ENCODE results near the gene RBMS3.

RBMS3 gene

DNA sequence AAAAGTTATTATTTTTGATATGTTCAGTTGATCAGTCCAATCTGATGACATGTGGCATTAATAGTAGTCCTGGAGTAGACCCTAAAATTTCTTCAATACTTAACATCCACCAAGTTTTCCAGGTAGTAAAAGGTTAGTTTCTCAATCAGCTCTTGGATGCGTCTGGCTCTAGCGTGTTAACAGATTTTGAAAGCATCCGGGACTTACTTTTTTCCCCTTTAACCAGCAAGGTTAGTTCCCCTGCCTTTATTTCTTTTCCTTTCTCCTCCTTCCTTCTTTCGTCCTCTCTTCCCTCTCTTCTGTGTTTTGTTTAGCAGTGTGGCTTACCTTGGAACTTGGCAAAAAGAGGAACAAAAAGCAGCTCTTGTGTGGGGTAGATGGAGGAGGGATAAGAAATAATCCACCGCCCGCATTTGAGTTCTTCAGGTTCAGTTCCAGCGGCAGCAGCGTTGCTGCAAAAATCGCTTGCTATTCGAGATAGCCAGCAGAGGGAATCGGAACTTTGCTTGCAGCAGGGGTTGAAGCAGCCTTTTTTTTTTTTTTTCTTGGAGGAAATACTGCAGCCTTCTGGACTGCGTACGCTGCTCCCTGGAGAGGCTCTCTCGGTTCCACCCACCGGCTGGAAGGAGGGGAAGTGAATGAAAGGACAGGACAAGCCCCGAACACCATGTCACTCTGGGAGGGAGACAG lies at the start of gene RBMS3:
RBMS3 (plus strand) TSS at position 668 of the 690 bp plus-strand sequence.
- peak; percentile 95 for DNase-seq (ENCODE audit: low read depth, low spot score)

DNA sequence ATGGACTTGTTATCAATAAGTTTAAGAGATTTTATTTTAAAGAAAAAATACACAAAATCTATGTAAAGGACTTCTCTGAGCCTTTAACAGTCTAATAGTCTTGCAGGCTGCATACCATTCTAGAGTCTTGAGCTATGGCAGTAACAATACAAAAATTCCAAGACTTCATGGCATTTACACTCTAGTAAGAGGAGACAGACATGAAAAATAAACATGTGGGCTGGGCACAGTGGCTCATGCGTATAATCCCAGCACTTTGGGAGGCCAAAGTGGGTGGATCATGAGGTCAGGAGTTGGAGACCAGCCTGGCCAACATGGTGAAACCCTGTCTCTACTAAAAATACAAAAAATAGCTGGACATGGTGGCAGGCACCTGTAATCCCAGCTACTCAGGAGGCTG lies 47.7 kb upstream of the RBMS3 start:
- peak; percentile 84 for DNase-seq (ENCODE audit: low read depth, low spot score)

DNA sequence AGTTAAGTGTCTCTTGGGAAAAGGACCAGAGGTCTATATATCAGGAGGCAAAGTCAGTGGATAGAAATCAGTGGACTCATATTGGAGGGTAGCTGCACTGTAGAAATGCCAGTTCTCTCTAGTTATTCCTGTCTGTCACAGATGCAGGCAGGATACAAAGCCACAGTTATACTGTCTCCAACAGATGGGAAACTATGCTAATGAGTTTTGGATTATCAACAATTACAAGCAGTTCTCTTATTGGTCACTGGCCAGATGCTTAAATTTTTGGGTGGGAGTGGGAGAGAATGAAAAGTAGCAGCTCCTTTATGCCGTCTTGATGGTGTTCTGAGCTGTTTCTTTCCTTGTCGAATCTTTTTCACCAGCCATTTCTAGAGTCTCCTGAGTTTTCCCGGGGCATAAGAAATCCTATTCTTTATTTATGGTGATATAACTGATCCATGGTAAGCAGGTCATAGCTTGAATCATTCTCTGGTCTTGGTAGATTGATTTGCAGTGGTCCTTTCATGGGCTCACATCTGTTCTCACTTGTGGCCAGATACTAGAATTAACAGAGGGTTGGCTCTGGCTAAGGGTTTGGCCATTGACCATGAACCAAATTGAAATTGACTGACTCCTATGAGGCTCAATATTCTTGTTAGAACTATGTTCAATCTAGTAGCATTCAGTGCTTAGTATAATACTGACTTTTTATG lies 44.6 kb upstream of the RBMS3 start:
- no peak for DNase-seq (ENCODE audit: low read depth, low spot score)

DNA sequence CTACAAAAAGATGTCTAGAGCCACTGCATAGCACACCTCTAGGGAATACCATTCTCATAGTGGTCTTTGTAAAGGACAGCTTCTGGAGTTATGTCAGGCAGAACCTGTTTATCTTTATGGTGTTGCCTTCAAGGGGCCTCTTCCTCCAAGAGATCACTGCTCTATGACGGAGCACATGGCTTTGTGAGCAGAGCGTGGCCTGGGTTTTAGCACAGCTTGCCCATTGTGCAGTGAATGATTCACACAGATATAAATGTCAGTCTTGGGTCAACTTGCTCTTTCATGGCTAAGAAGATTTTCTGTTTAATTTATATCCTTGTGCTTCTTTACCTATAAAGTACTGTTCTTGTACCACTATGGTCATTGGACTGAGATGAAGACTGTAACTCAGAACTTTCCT lies 41.5 kb upstream of the RBMS3 start:
- no peak for DNase-seq (ENCODE audit: low read depth, low spot score)

DNA sequence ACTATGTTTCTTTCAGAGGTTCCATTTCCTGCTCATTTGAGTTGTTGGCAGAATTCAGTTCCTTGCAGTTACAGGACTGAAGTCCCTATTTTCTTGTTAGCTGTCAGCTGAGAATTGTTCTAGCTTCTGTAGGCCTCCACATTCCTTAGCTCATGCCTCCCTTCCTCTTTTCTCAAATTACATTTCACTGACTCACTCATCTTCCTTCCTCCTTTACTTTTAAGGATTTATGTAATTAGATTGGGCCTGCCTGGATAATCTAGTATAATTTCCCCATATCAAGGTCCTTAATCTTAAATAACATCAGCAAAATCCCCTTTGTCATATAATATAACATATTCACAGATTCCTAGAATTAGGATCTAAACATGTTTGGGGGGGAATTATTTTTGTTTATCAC lies 40.6 kb upstream of the RBMS3 start:
- peak; percentile 53 for DNase-seq (ENCODE audit: low read depth, low spot score)

DNA sequence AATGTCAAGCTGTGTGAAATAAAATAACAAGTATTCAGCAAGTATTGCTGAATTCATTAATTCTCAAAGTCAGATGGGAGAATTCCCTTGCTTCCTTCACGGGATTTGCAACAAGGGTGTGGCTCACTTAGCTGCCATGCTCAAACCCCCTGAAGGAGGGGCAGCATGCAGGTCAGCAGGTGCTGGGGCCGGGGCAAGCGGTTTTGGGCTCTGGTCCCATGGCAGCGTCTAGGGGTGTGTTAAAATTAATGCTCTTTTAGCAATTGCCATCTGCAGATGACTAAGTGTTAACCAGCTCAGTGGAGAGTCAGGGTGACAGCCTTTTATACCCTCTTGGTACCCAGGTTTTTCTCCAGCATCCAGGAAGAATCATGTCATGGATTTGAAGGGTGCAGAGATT lies 40.0 kb upstream of the RBMS3 start:
- no peak for DNase-seq (ENCODE audit: low read depth, low spot score)

DNA sequence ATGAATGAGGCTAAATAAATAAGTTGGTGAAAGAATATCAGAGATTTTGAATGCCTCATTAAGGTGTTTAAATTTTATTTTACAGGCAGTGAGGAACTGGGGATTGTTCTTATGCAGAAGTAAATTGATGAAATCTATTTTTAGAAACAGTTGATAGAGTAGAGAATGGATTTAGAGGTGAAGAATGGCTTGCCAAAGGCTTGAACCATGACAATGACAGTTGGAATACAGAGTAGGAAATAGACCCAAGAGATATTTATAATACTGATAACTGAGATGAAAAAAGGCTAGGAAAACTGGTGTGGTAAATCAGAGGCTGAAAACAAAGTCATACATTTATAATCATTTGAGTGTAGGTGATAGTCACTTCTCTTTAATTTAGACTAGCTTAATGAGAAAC lies 39.0 kb upstream of the RBMS3 start:
- DNase-seq (ENCODE audit: low read depth, low spot score), result no peak

DNA sequence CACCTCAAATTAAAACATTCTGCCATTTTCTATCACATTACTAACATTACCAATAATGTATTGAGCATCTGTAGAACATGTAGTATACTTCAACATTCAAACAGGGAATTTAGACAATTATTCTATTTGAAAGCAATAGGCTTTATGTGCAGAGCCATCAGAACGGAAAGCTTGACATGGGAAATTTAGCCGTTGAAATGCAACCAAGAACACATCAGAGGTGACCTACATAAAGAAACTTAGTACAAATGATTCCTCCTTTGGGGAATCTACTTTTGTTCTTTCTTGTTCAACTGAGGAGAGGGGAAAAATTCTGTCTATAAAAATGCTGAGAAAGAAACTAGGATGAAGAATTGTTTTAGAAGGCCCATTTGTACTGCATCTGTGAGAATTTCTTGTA lies 38.6 kb upstream of the RBMS3 start:
- DNase-seq (ENCODE audit: low read depth, low spot score), result no peak

DNA sequence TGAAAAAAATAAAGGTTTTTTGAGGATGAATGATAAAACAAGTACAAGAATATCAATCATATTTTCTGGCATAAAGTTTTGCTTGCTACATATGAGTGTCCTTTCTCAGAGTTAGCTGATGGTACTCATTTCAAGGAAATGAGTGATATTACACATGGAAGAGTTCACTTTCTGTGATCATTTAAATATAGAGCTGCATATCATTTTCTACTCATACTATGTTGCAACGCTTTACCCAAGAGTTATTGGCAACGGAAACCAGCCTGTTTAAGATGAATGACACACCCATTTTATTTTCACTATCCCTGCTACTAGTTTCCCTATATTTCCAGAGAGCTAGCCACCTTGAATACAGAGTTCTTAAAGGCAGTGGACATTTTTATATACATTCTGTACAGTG lies 35.4 kb upstream of the RBMS3 start:
- DNase-seq (ENCODE audit: low read depth, low spot score), result no peak

DNA sequence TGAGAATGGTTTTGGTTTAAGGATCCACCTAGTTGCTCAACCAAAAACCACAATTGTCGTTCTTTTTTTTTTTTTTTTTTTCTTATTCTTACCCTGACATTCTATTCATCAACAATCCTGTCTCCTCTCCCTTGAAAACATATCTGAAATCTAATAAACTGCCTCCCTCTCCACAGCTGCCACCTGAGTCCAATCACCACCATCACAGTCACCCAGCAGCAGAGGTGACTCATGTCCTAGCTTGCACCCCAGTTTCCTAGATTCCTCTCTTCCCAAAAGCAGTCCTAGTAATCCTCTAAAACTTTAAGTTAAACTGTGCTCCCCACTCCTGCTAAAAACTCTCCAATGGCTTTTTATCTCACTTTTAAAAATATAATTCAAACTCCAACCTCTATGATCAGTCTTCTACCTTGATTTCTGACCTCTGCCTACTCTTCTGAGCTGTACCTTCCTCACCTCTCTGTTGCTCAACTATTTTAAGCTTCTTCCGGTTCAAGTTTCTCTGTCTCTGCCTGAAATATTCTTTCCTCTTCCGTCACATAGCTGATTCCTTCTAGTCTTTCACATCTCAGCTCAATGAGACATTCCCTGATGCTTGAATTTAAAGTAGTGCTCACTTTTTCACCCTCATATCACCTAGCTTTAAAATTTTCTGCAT lies 33.7 kb upstream of the RBMS3 start:
- DNase-seq (ENCODE audit: low read depth, low spot score), result no peak

DNA sequence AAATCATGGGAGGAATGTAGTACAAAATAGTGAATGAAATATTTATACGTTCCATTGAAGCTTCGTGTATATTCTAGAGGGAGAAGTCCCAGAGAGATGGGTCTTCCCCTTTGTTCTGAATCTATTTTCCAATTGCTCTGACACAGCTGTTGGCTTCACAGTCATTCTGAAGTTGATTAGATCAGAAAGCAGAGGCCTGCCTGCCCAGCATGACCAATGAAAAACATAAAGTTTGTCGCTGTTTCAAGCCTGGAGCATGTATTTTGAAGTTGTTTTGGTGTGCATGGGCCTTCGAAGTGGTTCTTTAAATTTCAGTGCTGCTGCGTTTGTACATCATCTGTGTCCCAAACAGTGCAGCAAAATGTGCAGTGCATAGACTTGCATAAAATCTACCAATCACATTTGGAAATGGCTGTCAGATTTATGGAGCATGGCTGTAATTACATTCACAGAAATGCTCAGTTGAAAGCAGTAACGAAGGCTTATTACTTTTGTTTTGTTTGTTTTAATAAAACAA lies 31.0 kb upstream of the RBMS3 start:
- no peak for DNase-seq (ENCODE audit: low read depth, low spot score)

DNA sequence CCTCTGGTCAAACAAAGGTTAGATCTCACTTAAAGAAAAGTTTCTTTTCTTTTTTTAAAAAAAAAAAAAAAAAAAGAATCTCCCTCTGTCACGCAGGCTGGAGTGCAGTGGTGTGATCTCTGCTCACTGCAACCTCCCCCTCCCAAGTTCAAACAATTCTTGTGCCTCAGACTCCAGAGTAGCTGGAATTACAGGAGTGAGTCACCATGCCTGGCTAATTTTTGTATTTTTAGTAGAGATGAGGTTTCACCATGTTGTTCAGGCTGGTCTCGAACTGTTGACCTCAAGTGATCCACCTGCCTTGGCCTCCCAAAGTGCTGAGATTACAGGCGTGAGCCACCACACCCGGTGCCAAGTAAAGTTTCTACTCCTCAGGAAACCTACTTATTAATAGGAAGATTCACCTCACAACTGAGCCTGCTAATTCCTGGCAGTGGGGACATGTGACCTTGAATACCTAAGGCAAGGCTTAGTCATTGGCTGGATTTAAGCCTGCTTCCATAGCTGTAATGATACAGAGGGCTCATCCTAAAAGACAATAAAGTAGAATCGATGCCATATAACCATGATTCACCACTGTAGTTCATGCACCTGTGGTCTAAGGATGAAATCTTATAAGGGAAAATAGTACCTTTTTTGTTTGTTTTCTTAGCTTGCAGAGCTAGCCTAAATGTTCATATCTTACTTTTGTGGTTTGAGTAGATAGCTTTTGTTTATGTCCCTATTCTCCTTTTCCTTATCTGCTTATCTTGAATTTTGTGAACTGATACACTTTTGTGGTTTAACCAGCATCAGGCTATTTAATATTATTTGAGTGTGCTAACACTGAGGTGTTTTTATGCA lies 24.8 kb upstream of the RBMS3 start:
- DNase-seq (ENCODE audit: low read depth, low spot score), result peak; percentile 35

DNA sequence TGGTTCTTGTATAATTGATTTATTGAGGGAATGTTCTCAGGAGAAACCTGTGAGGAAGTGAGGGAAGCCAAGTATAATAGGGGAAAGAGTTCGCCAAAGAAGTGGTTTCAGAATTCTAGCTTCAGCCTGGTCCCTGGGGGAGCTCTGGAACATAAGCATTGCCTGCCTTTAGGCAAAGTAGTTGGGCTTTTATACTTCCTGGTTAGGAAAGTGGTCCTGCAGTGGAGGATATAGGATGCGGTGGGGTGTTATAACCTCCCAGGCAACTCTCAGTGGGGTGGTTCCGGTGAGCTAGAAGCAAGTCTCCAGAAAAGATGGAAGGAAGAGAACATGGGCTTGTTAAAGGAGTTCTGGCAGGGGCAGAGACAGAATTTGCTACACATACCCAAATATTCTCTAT lies 22.7 kb upstream of the RBMS3 start:
- DNase-seq (ENCODE audit: low read depth, low spot score), result no peak

DNA sequence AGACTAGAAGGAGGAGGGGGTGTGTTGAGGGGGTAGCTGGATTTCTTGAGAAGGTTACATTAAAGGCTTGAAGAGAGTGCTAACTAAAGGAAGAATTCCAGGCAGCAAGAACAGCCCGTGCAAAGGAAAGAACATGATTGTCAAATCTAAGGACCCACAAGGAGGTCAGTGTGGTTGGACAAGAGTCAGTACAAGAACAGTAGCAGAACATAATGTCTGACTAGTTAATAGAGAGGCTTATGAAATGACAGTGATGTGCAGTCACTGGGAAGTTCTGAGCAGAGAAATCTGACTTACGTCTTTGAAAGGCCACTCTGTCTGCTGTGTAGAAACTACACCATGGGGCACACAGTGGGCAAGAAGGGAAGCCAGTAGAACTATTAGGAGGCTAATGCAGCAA lies 19.8 kb upstream of the RBMS3 start:
- no peak for DNase-seq (ENCODE audit: low read depth, low spot score)

DNA sequence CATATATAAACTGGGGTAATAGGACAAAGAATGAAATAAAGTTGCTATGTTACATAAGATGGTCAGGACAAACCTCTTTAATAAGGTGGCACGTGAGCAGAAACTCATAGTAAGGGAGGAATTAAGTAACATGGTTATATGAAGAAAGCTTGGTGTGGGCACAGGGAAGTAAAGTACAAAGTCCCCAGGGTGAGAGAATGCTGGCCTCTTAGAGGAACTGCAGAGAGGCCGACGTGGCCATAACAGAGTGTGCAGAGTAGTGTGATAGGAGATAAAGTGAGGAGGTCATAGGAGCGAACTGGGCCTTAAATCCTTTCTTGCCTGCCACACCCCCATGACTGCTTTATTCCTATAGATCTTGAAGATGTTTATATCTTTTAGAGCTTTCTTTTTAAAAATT lies 17.4 kb upstream of the RBMS3 start:
- DNase-seq (ENCODE audit: low read depth, low spot score), result no peak

DNA sequence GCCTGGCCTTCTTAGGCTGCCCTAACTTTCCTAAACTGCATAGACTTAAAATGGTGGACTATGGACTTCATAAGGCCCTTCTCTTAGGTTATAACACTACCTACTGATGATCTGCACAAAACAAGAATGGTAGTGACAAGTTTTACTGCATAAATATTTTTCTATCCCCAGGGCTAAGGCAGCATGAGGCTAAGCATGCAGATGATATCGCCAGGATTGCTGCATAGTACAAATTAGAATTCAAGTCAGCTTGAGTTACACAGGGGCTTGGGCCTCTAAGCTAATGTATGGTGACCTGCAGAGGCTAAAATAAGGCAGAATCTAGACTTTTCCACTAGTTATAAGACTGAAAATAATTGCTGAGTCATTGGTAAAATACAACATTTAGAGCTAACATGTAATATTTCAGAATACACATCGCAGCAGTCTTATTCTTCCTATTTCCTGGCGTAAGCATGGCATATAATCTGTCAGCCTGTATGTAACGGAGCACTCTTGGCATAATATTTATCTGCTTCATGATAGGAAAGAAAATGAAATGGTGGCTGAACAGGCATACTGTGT lies 15.3 kb upstream of the RBMS3 start:
- no peak for DNase-seq (ENCODE audit: low read depth, low spot score)

DNA sequence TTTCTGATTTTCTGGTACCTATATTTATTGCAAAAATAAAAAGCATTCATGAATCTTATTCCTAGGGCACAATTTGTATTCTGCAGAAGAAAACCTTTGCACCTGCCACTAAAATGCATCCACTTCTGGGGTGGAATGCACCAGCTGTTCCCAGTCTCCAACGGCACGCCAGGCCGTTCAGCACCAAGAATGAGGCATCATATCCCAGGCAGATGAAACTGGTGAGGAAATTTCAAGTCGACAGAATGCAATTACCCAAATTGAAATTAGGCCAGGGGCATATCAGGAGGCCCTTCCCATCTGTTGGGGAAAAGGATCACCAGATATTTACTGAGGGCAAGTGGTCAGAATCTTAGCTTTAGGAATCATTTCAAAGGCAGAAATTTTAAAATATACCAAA lies 13.6 kb upstream of the RBMS3 start:
- no peak for DNase-seq (ENCODE audit: low read depth, low spot score)

DNA sequence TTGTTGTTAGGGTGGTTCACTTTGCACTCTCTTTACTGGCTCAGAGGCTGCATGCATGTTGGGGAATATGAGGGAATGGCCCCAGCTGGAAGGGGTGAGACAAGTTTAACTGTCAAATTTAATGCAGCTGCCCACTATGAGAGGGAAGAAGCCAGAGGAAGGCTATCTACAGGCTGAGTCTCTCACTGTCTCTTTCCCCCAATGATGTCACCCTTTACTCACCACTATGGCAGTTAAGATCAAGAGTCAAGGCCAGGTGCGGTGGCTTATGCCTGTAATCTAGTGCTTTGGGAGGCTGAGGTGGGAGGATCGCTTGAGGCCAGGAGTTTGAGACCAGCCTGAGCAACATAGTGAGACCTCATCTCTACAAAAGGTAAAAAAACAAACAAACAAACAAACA lies 12.2 kb upstream of the RBMS3 start:
- no peak for DNase-seq (ENCODE audit: low read depth, low spot score)

DNA sequence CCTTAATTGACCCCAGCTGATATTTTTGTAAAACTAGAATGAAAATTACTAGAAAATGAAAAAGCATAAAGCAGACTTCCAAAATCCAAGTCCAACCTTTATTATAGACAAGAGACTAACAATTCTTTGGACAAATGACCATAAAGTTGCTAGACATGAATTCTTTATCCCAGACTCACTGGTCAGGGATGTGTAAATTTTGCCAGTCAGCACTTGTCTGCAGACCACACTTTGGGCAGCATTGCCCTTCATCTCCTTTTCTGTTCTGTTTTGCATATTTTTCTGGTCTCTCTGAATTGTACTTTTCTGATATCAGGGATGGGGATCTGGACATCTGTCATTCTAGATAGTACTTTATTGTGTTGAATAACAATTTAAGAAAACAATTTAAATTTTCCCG lies 10.1 kb upstream of the RBMS3 start:
- no peak for DNase-seq (ENCODE audit: low read depth, low spot score)

DNA sequence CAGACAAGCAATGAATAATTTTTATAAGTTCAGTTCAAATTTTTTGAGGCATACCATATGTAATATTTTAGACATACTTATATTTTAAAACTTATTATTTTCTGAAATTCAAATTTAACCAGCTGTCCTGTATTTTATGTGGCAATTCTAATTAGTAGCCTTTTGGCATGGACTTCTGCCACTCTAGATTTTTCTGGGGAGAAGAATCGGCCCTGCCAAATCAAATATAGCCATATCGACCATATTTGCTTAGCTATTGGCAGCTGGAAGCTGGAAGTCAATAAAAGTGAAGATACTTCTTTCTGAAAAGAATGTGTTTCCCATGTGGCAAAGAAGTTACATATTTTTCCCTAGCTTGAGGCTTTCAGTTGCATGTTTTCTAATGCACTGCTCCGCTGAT lies 9.4 kb upstream of the RBMS3 start:
- no peak for DNase-seq (ENCODE audit: low read depth, low spot score)

DNA sequence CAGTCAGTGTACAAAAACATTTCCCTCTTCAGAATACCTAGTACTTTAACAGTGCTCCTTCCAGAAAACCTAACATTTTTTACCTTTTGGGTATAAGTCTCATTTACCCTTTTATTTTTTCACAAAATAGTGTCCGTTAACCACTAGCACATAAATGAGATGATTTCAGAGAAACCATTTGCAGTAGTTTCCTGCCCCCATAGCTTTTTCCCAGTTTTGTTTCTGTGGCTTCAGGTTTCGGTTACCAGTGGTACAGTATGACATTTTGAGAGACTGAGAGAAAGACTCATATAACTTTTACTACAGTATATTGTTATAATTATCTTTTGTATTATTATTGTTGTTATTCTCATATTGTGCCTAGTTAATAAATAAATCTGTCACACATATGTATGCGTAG lies 6.2 kb upstream of the RBMS3 start:
- no peak for DNase-seq (ENCODE audit: low read depth, low spot score)

DNA sequence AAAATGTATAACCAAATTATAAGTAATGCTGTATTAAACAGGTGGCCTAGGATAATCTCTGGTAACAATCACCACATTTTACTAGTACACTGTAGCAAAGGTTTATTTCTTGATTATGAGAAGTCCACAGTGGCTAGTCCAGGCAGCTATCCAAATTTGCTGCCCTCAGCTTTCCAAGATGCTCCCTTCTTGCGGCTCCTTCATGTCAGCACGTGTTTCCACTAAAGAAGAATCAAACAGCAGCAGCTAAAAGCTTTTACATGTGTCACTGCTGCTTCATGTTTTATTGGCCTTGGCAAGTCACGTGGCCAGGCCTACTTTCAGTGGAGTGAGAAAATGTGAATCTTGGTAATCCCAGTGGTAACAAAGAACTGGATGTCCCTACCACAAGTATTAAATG lies 5.6 kb upstream of the RBMS3 start:
- no peak for DNase-seq (ENCODE audit: low read depth, low spot score)
